NCI-H526 (cell line): ENCODE data around the gene ARID3C.
A peak's percentile ranks its signal among the peaks of the same experiment; 100 is the strongest.
"Not testable (repeated sequence)": the region's sequence is repeated elsewhere in the genome, so short reads cannot be mapped to it uniquely, and the experiment has no call there.

Experiments used
- DNase-seq, 2 experiments: peaks; one replicate each; lab custom pipeline; 2025; lab: John Stamatoyannopoulos, UW

Gene ARID3C

DNA sequence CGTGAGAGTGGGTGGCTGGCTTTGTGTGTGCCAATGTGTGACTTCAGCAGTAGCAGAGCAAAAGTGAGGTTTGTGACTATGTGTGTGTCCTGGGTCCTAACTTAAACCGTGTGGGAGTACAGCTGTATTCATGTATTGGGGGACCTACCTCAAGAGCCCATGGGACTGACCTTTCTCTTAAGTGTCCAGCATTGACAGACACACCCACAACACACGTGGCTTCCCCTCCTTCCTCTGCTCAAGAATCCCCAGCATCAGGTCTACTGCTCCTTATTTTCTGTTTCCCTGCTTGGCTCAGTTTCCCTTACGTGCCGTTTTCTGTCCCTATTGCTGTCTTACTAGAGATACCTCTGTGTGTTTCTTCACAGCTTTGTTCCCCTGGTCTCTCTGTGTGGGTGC, 23.7 kb upstream of the ARID3C start:
- DNase-seq = no peak

DNA sequence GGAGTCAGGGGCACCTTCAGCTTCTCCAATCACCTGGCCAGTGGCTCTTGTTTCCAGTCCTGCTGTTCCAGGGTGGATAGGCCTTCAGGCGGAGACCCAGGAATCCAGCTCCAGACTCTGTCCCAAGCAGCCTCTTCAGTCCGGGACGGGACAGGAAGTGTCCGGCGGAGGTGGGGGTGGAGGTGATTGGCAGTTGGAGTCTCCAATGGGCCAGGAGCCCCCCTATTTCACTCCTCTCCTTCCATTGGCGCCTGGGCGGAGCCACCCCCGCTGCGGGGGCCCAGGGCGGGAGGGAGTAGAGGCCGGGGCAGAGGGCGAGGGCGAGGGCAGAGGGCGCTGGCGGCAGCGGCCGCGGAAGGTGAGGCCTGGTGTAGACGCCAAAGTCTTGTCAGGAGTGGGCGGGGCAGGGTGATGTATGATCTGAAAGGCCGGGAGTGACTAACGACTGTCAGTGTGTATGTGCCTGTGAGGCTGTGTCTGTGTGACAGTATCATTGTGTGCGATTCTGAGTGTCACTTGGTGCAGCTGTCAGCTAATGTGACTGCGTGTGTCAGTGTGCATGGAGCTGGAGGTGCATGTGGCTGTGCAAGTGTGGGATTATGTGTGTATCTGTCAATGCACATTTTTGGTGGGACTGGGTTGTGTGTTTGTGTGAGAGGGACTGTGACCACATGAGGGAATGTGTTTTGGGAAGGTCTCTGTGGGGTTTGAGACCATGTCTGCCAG, 23.2 kb upstream of the ARID3C start, which contains the start of gene IL11RA:
IL11RA (plus strand) TSS at position 310 of the 726 bp plus-strand sequence. CDS start 3,033 bp downstream, outside the sequence.
- DNase-seq = peak in 1 of 2 experiments; percentile 69

DNA sequence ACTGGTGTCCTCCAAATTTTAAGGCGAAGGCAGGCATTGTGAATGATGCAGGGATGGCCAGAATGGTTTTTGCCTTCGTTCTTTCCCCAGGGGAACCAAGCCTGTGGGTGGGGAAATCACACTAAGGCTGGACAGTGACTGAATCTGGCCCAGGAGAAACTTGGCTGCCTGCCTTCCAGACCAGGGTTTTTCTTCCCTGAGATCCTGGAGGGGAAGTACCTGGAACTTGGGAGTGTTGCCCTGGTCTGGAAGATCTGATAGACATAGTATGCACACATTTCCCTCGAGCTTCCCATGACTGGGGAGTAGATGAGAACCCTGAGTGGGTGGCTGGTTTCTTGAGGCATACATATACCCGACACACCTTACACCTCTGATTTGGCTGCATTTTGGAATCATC, 22.5 kb upstream of the ARID3C start:
- no peak for DNase-seq

DNA sequence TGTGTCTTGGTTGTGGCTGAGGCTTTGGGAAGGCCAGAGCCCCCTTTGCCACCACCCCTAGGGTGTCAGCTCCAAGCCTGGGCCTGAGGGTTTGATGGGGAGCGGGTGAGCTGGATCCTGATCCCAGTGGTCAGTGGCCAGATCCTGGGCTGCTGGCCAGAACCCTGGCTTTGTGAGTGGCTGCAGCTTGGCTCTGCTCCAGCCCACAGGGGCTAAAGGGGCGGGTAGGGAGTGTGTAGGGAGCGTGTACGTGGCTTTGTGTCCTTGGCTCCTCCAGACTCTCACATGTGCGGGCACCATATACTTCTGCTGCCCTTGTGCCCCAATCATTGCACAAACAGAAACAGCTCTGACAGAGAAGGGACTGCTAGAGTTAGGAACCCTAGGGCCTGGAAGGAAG, 21.9 kb upstream of the ARID3C start:
- no peak for DNase-seq

DNA sequence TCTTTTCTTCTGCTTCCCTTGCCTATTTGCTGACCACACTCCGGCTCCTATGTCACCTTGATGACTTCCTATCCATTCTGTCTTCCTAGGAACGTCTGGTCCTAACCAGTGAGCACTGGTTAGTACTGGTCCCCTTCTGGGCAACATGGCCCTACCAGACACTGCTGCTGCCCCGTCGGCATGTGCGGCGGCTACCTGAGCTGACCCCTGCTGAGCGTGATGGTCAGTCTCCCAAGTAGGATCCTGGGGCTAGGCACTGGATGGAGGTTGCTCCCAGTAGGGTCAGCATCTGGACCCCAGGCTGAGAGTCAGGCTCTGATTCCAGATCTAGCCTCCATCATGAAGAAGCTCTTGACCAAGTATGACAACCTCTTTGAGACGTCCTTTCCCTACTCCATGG, 19.8 kb upstream of the ARID3C start:
- DNase-seq = no peak

DNA sequence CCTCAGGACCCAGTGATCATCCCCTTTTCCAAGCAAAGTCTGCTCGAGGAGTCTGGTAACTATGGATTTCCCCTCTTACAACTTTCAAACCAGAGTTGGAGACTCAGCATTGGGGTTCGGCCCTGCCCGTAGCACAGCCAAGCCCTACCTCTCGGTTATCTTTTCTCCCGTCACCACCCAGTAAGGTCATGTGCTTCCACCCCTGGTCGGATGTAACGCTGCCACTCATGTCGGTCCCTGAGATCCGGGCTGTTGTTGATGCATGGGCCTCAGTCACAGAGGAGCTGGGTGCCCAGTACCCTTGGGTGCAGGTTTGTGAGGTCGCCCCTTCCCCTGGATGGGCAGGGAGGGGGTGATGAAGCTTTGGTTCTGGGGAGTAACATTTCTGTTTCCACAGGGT, 18.8 kb upstream of the ARID3C start:
- no peak for DNase-seq

DNA sequence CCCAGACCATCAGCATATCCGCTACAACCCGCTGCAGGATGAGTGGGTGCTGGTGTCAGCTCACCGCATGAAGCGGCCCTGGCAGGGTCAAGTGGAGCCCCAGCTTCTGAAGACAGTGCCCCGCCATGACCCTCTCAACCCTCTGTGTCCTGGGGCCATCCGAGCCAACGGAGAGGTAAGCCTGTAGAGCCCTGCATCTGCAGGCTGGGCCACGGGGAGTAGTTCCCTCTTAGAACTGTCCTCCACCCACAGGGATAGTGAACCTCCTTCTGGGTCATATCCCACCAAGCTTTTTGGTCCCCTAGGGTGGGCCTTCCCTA, 18.2 kb upstream of the ARID3C start:
- no peak for DNase-seq

DNA sequence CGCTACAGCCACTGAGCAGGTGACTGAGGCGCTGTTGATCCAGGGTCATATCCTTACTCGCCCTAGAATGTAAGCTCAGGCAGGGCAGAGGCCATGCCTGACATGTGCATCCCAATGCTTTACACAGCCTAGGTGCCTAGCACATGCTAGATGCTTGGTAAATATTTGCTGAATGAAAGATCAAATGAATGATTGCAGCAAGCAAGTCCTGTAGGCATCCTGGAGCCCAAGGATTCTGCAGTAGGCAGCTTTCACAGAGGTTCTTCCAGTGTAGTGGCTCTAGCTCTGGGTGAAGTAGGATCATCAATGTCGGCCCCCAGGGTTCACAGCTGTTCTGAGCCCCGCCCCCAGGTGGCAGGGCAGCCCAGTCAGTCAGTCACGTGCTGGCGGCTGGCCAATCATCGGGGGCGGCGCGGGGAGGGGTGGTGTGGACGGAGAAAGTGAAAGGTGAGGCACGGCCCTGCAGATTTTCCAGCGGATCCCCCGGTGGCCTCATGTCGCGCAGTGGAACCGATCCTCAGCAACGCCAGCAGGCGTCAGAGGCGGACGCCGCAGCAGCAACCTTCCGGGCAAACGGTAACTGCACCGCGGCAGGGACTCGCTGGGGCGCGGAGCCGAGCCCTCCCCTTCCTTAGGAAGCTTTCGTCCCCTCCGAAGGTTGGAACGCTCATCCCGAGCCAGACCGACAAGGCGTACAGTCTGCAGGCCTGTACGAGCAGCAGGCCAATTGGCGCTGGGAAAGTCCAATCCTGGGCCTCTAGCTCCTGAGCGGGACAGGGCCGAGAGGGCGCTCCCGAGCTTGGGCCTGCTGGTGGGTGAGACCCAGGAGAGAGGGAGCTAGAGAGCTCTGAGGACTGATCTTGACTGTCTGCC, 17.6 kb upstream of the ARID3C start, which contains the start of gene GALT:
GALT (plus strand) TSS at position 465 of the 873 bp plus-strand sequence; CDS start at position 495, 30 bp downstream.
- DNase-seq = peak; percentile 81 to 94

DNA sequence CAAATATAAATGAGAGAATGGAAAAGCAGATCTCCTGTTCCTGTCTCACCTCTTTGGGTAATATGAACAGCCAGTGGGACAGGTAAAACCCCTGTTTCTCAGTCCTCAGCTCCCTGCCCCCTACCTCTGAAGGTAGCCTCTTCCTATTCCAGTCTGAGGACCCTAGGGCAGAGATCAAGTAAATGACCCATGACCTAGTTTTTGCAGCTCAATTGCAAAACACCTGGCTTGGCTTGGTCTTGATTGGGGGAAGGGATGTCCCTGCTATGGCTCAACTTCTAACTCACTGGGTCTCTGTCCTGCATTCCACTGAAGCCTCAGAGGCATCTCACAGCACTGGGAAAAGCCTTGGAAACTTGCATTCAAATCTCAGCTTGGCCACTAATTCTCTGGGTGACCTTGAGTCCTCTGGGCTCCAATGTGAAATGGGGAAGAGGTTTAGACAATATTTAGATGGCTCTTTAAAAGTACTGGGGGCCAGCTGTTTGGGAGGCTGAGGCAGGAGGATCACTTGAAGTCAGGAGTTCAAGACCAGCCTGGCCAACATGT, 16.0 kb upstream of the ARID3C start:
- no peak for DNase-seq

DNA sequence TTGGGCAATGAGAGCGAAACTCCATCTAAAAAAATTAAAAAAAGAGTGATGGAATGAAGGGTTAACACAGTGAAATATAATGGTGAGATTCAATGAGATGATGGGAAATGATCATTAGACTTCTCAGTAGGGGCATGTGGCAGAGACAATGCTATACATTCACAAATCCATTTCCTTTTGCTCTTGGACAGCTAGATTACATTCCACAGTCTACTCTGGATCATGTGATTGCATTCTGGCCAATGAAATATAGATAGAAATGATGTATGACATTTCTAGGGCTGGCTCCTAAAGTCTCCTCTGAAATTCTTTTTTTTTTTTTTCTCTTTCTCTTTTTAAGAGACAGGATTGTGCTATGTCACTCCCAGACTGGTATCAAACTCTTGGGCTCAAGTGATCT, 13.8 kb upstream of the ARID3C start:
- DNase-seq = no peak

DNA sequence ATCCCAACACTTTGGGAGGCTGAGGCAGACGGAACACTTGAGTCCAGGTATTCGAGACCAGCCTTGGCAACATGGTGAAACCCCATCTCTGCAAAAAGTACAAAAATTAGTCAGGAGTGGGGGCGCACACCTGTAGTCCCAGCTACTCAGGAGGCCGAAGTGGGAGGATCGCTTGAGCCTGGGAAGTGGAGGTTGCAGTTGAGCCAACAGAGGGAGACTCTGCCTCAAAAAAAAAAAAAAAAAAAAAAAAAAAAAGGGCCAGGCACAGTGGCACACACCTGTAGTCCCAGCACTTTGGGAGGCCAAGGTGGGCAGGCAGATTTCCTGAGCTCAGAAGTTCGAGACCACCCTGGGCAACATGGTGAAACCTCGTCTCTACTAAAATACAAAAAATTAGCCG, 10.5 kb upstream of the ARID3C start:
- not testable (repeated sequence) for DNase-seq

DNA sequence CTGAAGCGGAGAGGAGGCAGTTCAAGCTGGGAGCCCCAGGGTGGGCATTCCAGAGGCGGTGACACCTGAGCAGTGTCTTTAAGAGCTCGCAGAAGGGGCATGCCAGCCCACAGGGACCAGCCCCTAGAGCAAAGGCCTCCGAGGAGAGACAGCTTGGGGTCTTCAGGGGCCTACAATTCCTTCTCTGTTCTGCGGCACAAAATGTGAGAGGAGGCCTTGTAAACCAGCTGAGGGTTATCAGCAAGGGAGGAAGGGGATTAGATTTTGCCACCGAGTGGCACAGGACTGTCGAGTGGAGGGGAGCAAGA, 9.2 kb upstream of the ARID3C start:
- DNase-seq = no peak

DNA sequence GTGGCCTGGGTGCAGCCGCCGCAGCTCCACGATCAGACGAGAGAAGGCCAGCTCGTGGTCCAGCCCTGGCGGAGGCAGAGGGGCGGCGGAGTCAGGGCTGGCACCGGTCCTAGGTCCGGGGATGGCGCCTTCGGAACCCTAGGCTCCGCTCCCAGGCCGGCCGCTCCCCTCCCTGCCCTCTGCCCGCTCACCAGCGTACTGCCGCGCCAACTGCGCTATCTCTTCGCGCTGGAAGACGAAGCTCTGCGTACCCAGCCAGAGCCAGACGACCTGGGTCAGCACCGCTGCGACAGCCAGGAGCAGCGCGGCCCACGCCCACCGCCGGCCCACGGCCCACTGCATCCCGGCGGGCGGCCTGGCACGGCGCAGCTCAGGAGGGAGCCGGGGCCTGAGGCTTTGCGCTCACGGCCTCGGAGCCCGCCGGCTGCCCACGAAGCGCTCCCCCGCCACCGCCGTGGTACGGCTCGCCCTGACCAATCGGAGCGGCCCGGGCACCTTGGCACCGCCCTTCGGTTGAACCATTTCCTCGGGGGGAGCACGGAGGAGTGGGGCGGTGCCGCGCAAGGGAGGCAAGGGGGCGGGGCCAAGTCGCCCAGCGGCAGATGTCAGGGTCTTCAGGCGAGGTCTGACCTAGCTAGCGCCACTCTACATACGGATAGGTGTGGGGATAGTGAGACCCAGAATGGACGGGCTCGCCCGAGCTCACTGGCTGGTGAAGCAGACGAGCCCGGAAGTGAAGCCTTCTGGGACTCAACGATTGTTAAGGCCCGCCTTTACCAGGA, 8.7 kb upstream of the ARID3C start, which contains the start of gene SIGMAR1:
SIGMAR1 (minus strand) TSS at position 432 of the 782 bp plus-strand sequence; CDS start at position 342, 90 bp downstream.
- DNase-seq = peak; percentile 72 to 95

DNA sequence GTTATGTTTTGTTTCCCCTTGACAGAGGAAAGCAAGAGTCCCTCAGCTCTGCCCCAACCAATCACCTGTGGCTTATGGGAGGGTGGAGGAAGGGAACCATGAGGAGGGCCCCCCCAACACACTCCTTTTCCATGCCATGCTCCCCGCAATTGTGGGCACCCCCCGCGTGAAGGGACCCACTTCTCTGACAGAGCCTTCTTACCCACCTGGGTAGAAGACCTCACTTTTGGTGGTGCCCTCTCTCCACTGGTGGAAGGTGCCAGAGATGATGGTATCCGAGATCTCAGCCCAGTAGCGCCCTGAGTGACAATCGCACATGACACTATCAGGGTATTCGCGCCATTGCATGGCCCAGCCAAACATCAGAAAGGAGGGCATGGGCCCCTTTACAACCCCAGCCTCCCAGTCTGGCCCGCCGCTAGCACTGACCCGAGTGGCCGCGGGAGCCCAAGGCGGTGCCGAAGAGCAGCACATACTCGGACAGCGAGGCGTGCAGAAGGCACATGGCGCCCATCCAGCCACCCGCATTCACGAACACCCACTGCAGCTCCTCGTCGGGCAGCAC, 8.0 kb upstream of the ARID3C start:
- DNase-seq = no peak

DNA sequence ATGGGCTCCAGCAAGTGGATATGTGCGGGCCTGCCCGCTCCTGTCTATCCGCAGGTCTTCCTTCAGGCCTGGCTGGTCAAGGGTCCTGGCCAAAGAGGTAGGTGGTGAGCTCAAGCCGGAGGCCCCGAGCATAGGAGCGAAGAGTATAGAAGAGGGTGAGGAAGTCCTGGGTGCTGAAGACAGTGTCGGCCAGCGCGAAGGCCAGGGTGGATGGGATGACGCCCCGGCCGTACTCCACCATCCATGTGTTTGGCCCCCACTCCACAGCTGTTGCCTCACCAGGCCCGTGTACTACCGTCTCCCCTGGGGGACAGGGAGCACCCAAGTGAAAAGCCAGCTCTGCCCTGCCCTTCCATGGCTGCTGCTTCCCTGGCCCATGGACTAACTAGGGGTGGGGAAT, 6.7 kb upstream of the ARID3C start:
- DNase-seq = no peak

DNA sequence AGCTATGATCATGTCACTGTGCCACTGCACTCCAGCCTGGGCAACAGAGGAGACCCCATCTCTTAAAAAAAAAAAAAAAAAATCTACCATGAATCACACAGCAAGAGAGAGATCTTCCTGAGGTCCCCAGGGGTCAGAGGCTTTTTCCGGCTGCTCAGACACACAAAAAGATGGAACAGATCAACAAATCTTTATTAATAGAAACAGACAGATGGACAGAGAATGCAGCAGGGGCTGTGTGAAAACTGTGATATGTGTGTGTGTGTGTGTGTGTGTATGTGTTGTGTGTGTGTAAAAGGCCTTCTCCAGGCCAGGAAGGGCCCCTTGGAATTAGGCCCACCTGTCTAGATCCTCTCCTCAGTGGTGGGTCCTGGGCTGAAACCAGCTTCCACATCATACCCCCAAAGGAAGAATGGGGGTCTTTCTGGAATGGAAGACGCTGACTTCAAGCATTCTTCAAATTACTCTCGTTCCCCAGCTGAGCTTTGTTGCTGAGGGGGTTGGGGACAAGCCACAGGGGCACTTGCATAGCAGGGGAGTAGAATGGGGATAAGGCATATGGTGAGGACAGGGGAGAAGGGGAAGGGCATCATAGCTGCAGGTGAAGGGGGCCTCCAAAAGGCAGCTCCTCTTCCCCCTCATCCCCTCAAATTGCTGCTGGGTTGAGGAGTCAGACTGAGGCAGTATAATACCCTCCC, 5.8 kb upstream of the ARID3C start:
- no peak for DNase-seq

DNA sequence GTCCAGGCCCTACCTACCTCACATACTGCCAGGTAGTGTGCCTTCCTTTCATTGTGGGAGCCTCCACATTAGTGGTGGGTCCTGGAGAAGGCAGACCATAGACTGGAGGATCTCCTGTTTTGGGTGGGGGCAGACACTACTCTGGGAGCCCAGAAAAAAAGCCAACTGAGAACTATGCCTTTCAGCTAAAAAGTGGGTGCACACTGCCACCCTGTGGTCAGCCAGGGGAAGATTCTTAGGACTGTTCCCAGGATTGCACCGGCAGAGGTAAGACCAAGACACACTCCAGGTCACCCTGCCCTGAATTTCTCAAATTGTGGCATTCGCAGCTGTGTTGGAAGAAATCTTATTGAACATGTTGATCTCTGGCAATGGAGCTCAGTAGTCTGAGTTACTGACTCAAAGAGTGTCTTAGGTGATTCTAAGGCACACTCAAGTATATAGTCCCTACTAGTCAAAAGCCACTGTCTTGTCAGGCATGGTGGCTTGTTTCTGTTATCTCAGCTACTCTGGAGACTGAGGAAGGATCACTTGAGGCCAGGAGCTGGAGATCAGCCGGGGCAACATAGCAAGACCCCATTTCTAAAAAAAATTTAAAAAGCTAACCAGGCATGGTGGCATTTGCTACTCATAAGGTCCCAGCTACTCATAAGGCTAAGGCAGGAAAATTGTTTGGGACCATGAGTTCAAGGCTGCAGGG, 5.1 kb upstream of the ARID3C start:
- DNase-seq = peak; percentile 48 to 62

DNA sequence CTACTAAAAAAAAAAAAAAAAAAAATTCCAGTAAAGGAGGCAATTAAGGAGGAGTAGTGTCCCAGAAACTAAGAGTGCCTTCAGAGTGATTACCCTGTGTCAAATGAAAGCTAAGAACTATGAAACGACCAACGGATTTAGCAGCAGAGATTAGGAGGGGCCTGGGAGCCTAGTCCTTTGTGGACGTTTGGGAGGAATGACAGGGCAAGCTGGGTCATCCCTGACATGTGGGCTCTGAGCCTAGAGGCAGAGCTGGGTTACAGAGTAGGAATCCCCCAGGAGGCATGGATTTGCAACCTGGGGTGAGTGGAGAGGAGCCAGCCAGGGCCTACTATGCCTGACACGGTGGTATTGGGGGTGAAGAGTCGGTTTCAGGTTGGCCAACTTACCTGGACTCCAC, 4.3 kb upstream of the ARID3C start:
- no peak for DNase-seq

DNA sequence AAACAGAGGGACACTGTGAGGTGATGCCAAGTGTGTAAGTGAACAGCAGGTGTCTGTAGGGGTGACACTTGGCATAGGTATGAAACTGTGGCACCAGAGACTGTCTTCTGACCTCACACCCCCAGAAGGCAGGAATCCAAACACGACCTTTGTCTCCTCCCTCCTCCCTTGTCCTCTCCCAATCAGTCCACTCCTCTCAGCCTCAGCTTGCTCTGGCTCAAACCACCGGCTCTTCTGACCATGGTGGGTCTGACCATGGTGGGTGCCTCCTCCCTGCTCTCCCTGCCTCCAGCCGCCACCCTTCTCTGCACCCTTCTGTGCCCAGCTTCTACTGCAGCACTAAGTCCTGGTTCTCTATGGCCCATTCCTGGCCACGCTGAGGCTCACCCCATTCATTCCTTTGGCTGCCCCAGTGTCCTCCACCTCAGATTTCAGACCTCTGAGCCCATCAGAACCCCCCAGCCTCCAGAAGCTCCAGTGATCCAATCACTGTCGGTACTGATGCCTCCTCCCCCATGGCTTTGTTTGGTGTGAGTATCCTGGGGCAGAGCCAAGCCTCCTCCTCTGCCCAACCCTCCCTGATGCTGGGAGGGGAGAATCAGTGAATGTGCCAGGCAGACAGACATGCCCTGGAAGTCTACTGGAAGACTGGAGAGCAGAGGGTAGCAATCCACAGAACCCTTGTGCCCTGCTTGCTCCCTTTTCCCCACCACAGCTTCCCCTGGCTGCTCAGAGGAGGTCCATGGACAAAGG, 1.7 kb upstream of the ARID3C start:
- DNase-seq = no peak

DNA sequence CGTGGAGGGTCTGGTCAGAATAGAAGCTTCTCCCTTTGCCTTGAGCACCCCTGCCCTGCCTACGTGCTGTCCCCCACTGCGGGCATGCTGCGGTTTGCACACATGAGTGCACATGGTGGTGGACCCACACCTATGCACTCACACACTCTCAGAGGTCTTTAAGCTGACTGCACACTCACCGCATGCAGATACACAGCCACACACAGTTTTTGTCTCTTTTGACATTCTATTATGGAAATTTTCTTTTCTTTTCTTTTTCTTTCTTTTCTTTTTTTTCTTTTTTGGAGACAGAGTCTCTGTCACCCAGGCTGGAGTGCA, 584 bp upstream of the ARID3C start:
- peak in 1 of 2 experiments; percentile 39 for DNase-seq
